ENCODE results near the gene CEP128. TPM values are rescaled to one million over a fixed set of nuclear protein-coding genes. Genes with fewer than 3 reads are reported as not detected.

Gene CEP128
- polyA plus RNA-seq, 4 donors: 0.22 to 2.2 (median 1.1) TPM

- Histone ChIP-seq H3K27ac (ENCODE audit: low read depth in 1 of 3, low read length in 2 of 3) (no peak overlapping the region), H3K36me3 (ENCODE audit: control insufficient read depth in 3 of 3, insufficient read depth in 2 of 3, low read depth in 1 of 3, low read length in 3 of 3) (no peaks in the 10 kb centered on the region), H3K4me3 (ENCODE audit: low read depth in 1 of 3, low read length in 3 of 3) (no peak overlapping the region), H3K4me1 (ENCODE audit: control insufficient read depth in 3 of 3, insufficient read depth in 2 of 3, low read depth in 1 of 3, low read length in 2 of 3) (no peaks in the 10 kb centered on the region), H3K27me3 (ENCODE audit: control insufficient read depth in 3 of 3, insufficient read depth in 3 of 3, low read length in 3 of 3) (no peaks in the 10 kb centered on the region), H3K9me3 (ENCODE audit: control insufficient read depth in 2 of 2, insufficient read depth in 1 of 2, low read depth in 1 of 2, low read length in 1 of 2) (no peaks in the 10 kb centered on the region)
- 91 to 95% (median 95%) methylated on average over 3 of the region's 3 CpGs for WGBS, 3 donors
- FAIRE-seq: no peak
- DNase-seq: no peak
These were observed 143.3 kb downstream of the CEP128 start for GRCh38 chr14:80798211-80798610.

- H3K36me3 ChIP-seq (ENCODE audit: control insufficient read depth in 3 of 3, insufficient read depth in 2 of 3, low read depth in 1 of 3, low read length in 3 of 3): no peaks in the 10 kb centered on the region
- DNase-seq (no peak), FAIRE-seq (no peak)
- WGBS, 3 donors: 91 to 96% (median 94%) methylated on average over 11 of the region's 11 CpGs
- H3K27me3 ChIP-seq (ENCODE audit: control insufficient read depth in 3 of 3, insufficient read depth in 3 of 3, low read length in 3 of 3): no peaks in the 10 kb centered on the region
- no peaks in the 10 kb centered on the region for H3K4me1 ChIP-seq (ENCODE audit: control insufficient read depth in 3 of 3, insufficient read depth in 2 of 3, low read depth in 1 of 3, low read length in 2 of 3)
- H3K9me3 ChIP-seq (ENCODE audit: control insufficient read depth in 2 of 2, insufficient read depth in 1 of 2, low read depth in 1 of 2, low read length in 1 of 2): no peaks in the 10 kb centered on the region
- no peak overlapping the region for H3K4me3 ChIP-seq (ENCODE audit: low read depth in 1 of 3, low read length in 3 of 3)
- H3K27ac ChIP-seq (ENCODE audit: low read depth in 1 of 3, low read length in 2 of 3): no peak overlapping the region
These were observed 148.8 kb downstream of the CEP128 start for GRCh38 chr14:80792771-80793170.

GRCh38 chr14:80787876-80788275, 153.7 kb downstream of the CEP128 start:
- 94 to 97% (median 96%) methylated on average over 1 of the region's 1 CpG for WGBS, 3 donors
- FAIRE-seq: no peak

GRCh38 chr14:80784820-80785219, 156.7 kb downstream of the CEP128 start:
- H3K27me3 ChIP-seq (ENCODE audit: control insufficient read depth in 3 of 3, insufficient read depth in 3 of 3, low read length in 3 of 3): no peaks in the 10 kb centered on the region
- DNase-seq (no peak), FAIRE-seq (no peak)
- H3K9me3 ChIP-seq (ENCODE audit: control insufficient read depth in 2 of 2, insufficient read depth in 1 of 2, low read depth in 1 of 2, low read length in 1 of 2): no peaks in the 10 kb centered on the region
- H3K4me3 ChIP-seq (ENCODE audit: low read depth in 1 of 3, low read length in 3 of 3): no peak overlapping the region
- WGBS, 3 donors: 88 to 91% (median 90%) methylated on average over 4 of the region's 4 CpGs
- no peak overlapping the region for H3K27ac ChIP-seq (ENCODE audit: low read depth in 1 of 3, low read length in 2 of 3)
- H3K4me1 ChIP-seq (ENCODE audit: control insufficient read depth in 3 of 3, insufficient read depth in 2 of 3, low read depth in 1 of 3, low read length in 2 of 3): no peaks in the 10 kb centered on the region
- no peaks in the 10 kb centered on the region for H3K36me3 ChIP-seq (ENCODE audit: control insufficient read depth in 3 of 3, insufficient read depth in 2 of 3, low read depth in 1 of 3, low read length in 3 of 3)

More at GRCh38 chr14:80787876-80788275, 153.7 kb downstream of the CEP128 start:
- no peaks in the 10 kb centered on the region for H3K36me3 ChIP-seq (ENCODE audit: control insufficient read depth in 3 of 3, insufficient read depth in 2 of 3, low read depth in 1 of 3, low read length in 3 of 3)
- H3K27me3 ChIP-seq (ENCODE audit: control insufficient read depth in 3 of 3, insufficient read depth in 3 of 3, low read length in 3 of 3): no peaks in the 10 kb centered on the region
- no peaks in the 10 kb centered on the region for H3K4me1 ChIP-seq (ENCODE audit: control insufficient read depth in 3 of 3, insufficient read depth in 2 of 3, low read depth in 1 of 3, low read length in 2 of 3)
- no peak overlapping the region for H3K4me3 ChIP-seq (ENCODE audit: low read depth in 1 of 3, low read length in 3 of 3)
- H3K27ac ChIP-seq (ENCODE audit: low read depth in 1 of 3, low read length in 2 of 3): no peak overlapping the region
- H3K9me3 ChIP-seq (ENCODE audit: control insufficient read depth in 2 of 2, insufficient read depth in 1 of 2, low read depth in 1 of 2, low read length in 1 of 2): no peaks in the 10 kb centered on the region
- no peak for DNase-seq

GRCh38 chr14:80781972-80782367, 159.6 kb downstream of the CEP128 start:
- 77 to 89% (median 85%) methylated on average over 1 of the region's 1 CpG for WGBS, 3 donors
- DNase-seq: no peak
- Histone ChIP-seq H3K27me3 (ENCODE audit: control insufficient read depth in 3 of 3, insufficient read depth in 3 of 3, low read length in 3 of 3) (no peaks in the 10 kb centered on the region), H3K27ac (ENCODE audit: low read depth in 1 of 3, low read length in 2 of 3) (no peak overlapping the region), H3K4me3 (ENCODE audit: low read depth in 1 of 3, low read length in 3 of 3) (no peak overlapping the region), H3K36me3 (ENCODE audit: control insufficient read depth in 3 of 3, insufficient read depth in 2 of 3, low read depth in 1 of 3, low read length in 3 of 3) (no peaks in the 10 kb centered on the region), H3K4me1 (ENCODE audit: control insufficient read depth in 3 of 3, insufficient read depth in 2 of 3, low read depth in 1 of 3, low read length in 2 of 3) (no peaks in the 10 kb centered on the region), H3K9me3 (ENCODE audit: control insufficient read depth in 2 of 2, insufficient read depth in 1 of 2, low read depth in 1 of 2, low read length in 1 of 2) (no peaks in the 10 kb centered on the region)
- no peak for FAIRE-seq

GRCh38 chr14:80780500-80780899, 161.0 kb downstream of the CEP128 start:
- H3K27ac ChIP-seq (ENCODE audit: low read depth in 1 of 3, low read length in 2 of 3): no peak overlapping the region
- no peak for DNase-seq
- H3K4me3 ChIP-seq (ENCODE audit: low read depth in 1 of 3, low read length in 3 of 3): no peak overlapping the region
- no peaks in the 10 kb centered on the region for H3K36me3 ChIP-seq (ENCODE audit: control insufficient read depth in 3 of 3, insufficient read depth in 2 of 3, low read depth in 1 of 3, low read length in 3 of 3)
- whole genome bisulfite sequencing, 3 donors: 46 to 82% (median 52%) methylated on average over 1 of the region's 1 CpG
- no peaks in the 10 kb centered on the region for H3K27me3 ChIP-seq (ENCODE audit: control insufficient read depth in 3 of 3, insufficient read depth in 3 of 3, low read length in 3 of 3)
- no peaks in the 10 kb centered on the region for H3K4me1 ChIP-seq (ENCODE audit: control insufficient read depth in 3 of 3, insufficient read depth in 2 of 3, low read depth in 1 of 3, low read length in 2 of 3)
- no peak for FAIRE-seq
- H3K9me3 ChIP-seq (ENCODE audit: control insufficient read depth in 2 of 2, insufficient read depth in 1 of 2, low read depth in 1 of 2, low read length in 1 of 2): no peaks in the 10 kb centered on the region

GRCh38 chr14:80776657-80777056, 164.9 kb downstream of the CEP128 start:
- Histone ChIP-seq H3K9me3 (ENCODE audit: control insufficient read depth in 2 of 2, insufficient read depth in 1 of 2, low read depth in 1 of 2, low read length in 1 of 2) (peaks cover 0 to 7% of the 10 kb centered on the region in 2 donors), H3K27ac (ENCODE audit: low read depth in 1 of 3, low read length in 2 of 3) (no peak overlapping the region), H3K4me1 (ENCODE audit: control insufficient read depth in 3 of 3, insufficient read depth in 2 of 3, low read depth in 1 of 3, low read length in 2 of 3) (no peaks in the 10 kb centered on the region), H3K27me3 (ENCODE audit: control insufficient read depth in 3 of 3, insufficient read depth in 3 of 3, low read length in 3 of 3) (no peaks in the 10 kb centered on the region), H3K4me3 (ENCODE audit: low read depth in 1 of 3, low read length in 3 of 3) (no peak overlapping the region), H3K36me3 (ENCODE audit: control insufficient read depth in 3 of 3, insufficient read depth in 2 of 3, low read depth in 1 of 3, low read length in 3 of 3) (no peaks in the 10 kb centered on the region)
- DNase-seq (no peak), FAIRE-seq (no peak)
- WGBS, 3 donors: 94 to 97% (median 95%) methylated on average over 1 of the region's 1 CpG

GRCh38 chr14:80776186-80776585, 165.4 kb downstream of the CEP128 start:
- FAIRE-seq (no peak), DNase-seq (no peak)
- Histone ChIP-seq H3K36me3 (ENCODE audit: control insufficient read depth in 3 of 3, insufficient read depth in 2 of 3, low read depth in 1 of 3, low read length in 3 of 3) (no peaks in the 10 kb centered on the region), H3K27me3 (ENCODE audit: control insufficient read depth in 3 of 3, insufficient read depth in 3 of 3, low read length in 3 of 3) (no peaks in the 10 kb centered on the region), H3K4me3 (ENCODE audit: low read depth in 1 of 3, low read length in 3 of 3) (no peak overlapping the region), H3K9me3 (ENCODE audit: control insufficient read depth in 2 of 2, insufficient read depth in 1 of 2, low read depth in 1 of 2, low read length in 1 of 2) (peaks cover 0 to 7% of the 10 kb centered on the region in 2 donors), H3K27ac (ENCODE audit: low read depth in 1 of 3, low read length in 2 of 3) (no peak overlapping the region), H3K4me1 (ENCODE audit: control insufficient read depth in 3 of 3, insufficient read depth in 2 of 3, low read depth in 1 of 3, low read length in 2 of 3) (no peaks in the 10 kb centered on the region)

- DNase-seq: no peak
- WGBS, 3 donors: 94 to 98% (median 94%) methylated on average over 5 of the region's 5 CpGs
- Histone ChIP-seq H3K36me3 (ENCODE audit: control insufficient read depth in 3 of 3, insufficient read depth in 2 of 3, low read depth in 1 of 3, low read length in 3 of 3) (no peaks in the 10 kb centered on the region), H3K9me3 (ENCODE audit: control insufficient read depth in 2 of 2, insufficient read depth in 1 of 2, low read depth in 1 of 2, low read length in 1 of 2) (peaks cover 0 to 7% of the 10 kb centered on the region in 2 donors), H3K4me1 (ENCODE audit: control insufficient read depth in 3 of 3, insufficient read depth in 2 of 3, low read depth in 1 of 3, low read length in 2 of 3) (no peaks in the 10 kb centered on the region), H3K4me3 (ENCODE audit: low read depth in 1 of 3, low read length in 3 of 3) (no peak overlapping the region), H3K27me3 (ENCODE audit: control insufficient read depth in 3 of 3, insufficient read depth in 3 of 3, low read length in 3 of 3) (no peaks in the 10 kb centered on the region), H3K27ac (ENCODE audit: low read depth in 1 of 3, low read length in 2 of 3) (no peak overlapping the region)
- no peak for FAIRE-seq
These were observed 169.0 kb downstream of the CEP128 start for GRCh38 chr14:80772504-80772903.

Measured in small intestine (tissue), 7 donors.